HUDEP-2 (cell line): Measurements from ENCODE around the gene SPATA32.
A peak's percentile ranks its signal among the peaks of the same experiment; 100 is the strongest.

Experiments
- DNase-seq, 76 experiments: peaks; one replicate each; lab custom pipeline; 2025; ENCODE audit not compliant: unreplicated experiment in 76 of 76; lab: John Stamatoyannopoulos, UW

Gene SPATA32

DNA sequence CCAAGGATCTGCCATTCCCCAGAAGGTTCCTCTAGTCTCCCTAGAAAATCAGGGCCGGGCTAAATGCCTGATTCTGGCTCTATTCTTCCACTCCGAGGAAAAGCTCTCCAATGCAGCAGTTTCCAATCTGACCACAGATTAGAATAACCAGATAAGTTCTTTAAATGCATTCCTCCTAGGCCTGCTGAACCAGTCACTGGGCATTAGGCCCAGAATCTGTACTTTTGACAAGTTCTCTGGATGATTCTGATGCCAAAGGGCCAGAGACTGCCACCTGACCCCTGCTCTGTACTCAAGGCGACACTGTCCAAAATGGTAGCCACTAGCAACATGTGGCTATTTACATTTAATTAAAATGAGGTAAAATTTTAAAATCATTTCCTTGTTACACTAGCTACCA is 32.6 kb upstream of the SPATA32 start:
- DNase-seq: peak in 2 of 76 experiments; percentile 3 to 7

DNA sequence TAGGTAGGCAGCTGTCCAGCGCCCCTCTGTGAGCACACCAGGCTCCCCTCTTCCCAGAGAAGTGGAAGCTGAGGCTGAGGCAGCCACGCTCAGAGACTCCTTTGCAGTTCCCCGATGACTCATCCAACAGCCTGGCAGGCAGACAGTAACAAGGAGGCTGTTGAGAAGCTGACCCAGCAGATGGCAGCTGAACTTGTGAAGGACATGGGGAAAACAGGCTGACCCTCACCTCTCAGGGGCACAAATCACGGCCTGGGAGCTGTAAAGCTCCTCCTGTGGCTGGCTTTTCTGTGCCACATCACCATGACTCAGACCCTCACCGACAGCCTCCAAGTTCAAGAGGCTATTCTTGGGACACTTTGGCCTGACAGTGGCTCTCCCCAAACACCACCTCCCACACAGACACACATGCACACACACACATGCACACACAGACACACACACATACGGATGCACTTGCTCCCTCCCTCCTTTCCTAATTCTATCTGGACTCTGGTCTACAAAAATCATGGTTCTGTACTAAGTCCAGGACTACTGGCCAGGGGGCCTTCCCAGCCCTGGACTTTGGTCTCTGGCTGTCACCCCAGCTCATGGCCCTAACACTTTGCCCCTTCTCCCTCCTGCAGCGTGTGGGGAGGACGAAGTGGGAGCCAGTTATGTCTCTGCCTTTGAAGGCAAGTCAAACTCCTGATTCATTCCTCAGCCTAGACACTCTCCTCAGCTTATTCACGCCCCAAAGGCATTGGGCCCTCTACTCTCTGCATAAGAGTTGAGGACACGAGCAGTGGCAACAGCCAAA is 31.7 kb upstream of the SPATA32 start:
- peak in 36 of 76 experiments; percentile 5 to 59 (median 21) for DNase-seq

DNA sequence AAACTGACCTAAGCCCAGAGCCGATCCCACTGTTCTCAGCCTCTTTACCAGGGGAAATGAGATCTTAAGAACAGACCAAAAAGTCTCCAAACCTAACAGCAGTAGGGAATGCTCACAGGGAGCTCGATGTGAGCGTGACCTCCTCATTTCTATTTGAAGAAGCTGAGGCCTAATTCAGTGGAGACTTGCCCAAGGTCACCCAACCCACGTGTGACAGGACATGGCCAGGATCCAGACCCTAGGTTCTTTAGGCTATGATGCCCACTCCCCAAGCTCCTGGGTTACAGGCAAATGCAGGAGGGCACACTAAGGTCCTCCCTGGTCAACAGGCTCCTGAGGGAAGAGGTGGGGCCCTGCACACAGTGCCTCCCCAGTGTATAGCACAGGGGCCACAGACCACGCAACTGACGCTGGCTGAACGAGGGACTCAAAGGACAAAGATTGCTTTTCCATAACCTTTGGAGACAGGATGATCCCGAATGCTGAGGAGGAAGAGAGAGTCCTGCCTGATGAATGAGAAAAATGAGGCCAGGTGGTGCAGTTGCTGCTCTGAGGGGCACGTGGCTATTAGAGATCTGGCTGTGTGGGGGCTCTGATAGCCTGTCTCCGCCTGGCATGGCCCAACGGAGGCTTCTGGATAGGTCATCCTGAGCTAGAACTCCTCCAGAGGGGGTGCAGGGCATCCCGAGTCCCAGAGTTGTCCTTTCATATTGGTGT is 31.0 kb upstream of the SPATA32 start:
- DNase-seq: no peak

DNA sequence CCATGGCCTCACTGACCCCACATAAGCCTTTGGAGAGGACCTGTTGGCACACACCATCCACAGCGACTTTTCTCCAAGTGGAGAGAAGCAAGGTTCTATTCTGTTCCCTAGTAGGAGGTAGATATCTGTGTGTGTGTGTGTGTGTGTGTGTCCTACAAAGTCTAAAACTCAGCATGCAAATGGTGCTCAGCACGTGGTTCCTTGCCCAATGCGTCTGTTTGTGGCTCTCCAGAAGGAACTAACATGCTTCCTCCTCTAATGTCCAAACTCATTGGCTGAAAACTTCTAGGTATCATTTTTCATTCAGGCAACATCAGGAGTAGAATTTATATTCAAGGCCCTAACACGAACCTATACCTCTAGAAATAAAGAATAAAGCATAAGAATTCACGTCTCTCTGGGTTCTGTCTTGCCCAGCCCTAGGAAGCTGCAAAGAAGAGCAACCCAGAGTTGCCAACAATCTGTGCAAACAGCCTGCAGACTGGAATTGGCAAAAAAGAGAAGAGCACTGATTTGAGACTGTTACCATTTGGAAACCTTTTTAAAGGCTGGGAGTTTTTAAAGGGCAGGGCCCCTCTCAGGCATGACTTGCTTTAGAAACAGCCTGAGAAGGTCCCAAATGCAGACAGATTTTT is 29.4 kb upstream of the SPATA32 start:
- no peak for DNase-seq

DNA sequence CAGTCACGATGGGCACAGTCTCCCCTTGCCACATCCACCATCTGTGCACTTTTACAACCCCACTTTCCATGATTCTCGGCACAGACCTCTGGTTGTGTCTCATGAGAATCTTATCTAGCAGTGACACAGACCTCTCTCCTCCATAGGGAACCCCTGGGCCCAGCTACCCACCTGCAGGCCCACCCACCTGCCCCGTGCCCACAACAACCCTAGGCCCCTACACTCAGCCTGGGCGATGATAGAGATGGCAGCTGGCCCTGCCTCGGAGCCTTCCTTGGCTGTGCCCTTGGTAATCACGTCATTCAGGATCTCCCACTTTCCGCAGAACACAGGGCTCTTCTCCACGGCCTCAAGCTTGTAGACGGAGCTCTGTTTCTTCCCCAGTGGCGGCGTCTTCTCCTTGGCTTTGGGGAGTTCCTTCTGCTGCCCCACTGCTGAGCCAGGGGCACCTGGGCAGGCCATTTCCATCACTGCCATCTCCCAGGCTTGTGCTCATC is 28.4 kb upstream of the SPATA32 start:
- DNase-seq: no peak

DNA sequence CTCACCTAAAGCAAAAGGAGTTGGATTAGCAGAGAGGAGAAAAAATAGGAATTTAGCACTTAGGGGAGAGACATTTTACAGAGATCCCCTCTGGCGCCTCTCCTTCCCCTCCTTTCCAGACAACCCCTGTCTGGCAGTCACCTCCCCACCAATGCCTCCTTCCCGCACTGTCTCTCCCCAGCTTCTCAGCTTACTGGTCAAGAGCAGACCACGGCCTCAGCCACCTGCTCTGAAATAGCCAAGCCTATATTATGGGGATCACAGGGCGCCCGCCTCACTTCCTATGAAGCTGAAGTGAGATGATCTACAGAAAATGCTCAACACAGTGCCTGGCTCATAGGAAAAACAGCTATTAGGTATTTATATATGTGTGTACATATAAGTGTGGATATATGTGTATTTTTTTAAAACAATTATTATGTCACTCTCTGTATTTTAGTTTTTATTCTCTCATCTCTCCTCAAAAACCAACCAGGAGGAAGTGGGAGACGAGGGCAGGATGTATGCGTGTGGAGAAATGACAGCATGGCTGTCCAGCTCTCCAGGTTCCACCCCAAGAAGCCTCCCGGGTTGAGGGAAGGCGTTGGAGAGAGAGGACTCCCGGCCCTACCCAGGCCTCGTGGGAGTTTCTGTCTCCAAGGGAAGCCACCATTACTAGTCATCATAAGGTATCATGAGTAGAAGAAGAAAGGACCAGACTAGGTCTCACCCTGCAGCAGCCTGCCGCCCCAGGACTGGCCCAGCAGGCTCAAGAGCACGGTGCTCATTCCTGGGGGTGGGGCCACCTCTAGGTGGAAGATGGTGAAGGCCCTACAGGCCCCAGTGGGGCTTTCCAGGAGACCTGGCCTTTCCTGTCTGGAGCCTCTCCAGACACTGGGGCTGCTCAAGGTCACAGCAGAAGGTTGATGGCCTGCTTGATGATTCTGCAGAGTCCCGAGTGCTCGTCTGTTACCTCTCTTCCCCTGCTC is 27.7 kb upstream of the SPATA32 start:
- DNase-seq: no peak

DNA sequence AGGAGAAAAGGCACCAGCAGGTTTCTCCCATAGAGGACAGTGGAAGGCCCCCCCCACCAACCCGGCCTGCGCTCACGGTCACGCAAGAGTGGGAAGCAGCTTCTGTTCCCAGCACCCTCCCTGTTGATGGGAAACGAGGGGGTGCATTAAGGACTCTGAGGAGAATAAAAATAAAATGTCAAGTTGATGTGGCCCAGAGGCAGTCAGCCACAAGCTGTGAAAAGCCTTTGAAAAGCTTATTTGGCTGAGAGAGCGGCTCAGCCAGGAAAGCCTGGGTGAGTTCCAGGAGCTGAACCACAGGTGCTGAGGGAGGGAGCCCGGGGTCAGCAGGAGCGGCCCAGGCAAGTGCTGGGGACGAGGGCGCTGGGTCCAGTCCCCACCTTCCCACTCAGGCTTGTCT is 26.9 kb upstream of the SPATA32 start:
- DNase-seq: no peak

DNA sequence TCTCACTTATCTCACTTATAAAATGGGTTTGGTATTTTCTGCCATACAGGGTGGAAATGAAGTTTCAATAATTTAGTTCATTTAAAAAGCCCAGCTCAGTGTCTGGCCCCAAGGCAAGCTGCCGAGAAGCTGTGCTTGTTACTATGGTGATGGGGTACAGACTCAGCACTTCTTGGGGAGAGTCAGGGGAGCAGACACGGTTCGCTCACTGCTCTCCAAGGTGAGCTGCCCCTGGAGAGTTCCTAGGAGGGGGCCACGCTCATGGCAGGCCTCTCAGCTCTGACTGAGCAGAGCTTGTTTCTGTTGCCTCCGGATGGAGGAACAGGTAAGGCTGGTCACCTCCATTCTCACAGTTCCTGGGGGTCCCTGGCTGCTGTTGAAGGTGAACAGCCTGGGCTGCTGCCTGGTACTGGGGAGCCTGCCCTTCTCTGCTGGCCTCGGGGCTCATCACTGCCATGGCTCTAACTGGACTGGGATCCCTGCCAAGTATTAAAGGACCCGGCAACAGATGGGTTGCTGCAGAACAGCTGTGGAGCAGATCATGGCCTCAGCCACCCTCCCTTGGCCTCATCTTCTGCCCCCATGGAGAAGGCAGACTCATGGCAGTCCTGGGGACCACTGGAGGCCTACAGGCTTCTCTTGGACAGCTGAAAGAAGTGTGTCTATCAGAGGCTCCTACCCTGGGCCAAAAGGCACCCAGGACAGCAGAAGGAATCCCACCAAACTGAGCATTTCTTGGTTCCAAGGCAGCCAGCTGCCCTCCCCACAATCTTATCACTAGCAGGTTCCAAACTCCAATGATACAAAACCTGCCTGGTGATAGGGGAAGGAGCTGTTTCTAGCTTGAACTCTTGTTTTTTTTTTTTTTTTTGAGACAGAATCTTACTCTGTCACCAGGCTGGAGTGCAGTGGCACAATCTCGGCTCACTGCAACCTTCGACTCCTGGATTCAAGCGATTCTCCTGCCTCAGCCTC is 25.9 kb upstream of the SPATA32 start:
- DNase-seq: peak in 9 of 76 experiments; percentile 5 to 47 (median 25)

DNA sequence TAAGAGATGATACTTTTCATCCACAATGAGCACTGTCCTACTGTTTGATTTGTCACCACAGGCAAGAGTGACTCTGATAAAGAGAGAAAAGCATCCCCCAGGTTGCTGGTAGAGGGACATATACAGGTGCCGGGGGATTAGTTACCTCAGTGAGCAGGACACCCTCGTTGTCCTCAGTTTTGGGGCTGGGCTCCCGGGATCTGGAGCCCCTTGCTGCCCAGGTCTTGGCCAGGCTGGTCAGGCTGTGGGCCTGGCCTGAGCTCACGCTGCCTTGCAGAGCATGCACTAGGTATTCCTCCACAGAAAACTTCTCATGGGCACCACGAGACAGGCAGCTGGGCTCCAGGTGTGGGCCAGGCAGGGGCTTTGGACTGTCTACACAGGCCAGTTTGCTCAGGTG is 24.4 kb upstream of the SPATA32 start:
- no peak for DNase-seq

DNA sequence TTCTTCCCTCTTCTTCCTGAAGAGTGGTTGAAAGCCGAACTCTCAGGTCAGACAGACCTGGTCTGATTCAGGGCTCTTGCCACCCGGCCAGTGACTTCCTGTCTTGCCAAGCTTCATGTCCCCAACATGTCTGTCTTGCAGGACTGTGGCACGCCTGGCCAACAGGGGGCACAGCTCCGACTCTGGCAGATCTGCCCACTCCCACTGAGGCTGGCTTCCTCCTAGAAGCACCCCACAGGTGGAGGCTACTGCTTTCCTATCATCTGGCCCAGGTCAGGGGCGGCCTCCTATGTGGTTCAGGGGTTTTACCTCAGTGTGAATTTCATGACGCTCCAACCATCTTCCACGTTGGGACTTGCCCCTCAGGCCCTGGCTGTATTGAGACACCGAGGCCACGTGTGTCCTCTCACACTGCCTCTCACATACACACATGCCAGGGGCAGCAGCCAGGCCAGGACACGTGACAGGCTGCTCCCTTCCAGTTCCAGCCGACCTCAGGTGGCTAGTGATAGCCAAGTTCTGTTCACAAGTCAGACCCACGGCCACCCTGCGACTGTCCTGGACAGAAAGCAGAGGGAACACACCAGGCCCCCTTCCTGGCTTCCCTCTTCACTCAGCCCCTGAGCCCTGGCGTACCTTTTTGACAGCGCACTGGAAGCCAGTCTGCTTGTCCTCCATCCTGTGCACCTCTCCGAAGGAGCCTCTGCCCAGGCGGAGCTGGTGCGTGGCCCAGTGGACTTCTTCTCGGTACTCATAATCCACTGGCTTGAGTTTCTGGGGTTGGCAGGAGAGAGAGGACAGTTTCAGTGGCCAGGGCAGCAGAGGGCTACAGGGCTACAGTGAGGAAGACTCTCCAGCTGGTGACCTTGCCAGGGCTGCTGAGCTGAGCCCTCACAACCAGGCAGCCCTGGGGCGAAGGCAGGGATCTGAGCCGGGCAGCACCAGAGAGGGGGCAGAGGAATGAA is 22.6 kb upstream of the SPATA32 start:
- peak in 12 of 76 experiments; percentile 4 to 41 (median 18) for DNase-seq

DNA sequence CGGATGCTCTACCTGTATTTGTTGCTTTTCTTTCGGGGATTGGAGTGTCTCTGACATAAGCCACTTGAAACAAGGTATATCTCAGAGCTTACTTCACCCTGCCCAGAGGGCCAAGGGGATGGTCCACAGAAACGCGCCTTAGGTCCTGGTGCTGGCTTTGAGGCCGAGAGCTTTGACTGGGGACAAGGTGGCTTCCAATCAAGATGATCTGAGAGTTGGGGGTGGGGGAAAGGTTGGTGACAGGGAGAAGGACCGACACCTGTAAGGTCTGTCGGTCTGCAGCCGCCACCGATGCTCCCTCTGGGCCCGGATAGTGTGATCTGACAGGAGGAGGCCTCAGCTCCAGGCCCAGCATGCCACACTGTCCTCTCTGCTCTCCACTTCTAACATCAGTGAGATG is 21.8 kb upstream of the SPATA32 start:
- no peak for DNase-seq

DNA sequence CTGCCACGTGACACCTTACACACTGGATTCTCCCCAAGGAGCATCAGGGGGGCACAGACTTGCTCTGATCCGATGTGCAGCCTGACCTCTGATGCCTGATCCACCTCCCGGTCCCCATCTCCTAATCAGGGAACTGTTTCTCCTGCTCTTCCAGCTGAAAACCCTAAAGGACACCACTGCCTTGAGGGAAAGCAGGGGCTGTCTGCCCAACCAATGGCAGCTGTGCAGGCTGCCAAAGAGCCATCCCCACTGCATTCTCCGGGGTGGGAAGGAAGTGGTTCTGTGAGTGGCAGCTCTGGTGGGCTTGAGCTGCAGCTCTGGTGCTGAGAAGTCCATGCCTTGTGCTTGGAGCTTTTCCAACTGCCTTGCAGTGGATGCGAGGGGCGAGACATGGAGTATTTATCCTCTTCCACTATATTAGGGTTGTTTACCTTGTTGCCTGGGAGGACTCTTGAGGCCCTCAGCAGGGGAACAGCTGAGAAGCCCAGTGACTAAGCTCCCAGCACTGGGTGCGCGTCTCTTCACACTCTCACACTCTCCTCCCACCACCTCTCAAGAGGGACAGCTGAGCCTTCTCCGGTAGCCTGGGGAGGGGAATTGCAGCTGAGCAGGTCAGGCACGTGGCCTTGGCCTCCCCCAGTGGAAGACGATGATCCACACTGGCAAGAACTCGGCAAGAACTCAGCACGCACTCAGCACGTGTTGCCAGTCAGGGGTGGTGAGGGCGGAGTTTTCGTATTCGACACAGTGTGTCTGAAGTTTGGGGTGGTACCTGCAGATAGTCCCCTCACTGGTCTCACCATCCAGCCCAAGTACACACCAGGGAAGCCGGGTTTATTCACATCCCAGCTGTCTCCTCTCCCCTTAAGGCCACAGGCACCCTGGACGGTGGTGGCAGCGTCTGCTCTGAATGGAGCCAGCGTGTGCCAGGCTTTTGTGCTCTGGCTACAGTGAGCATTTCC is 21.1 kb upstream of the SPATA32 start:
- DNase-seq: no peak

DNA sequence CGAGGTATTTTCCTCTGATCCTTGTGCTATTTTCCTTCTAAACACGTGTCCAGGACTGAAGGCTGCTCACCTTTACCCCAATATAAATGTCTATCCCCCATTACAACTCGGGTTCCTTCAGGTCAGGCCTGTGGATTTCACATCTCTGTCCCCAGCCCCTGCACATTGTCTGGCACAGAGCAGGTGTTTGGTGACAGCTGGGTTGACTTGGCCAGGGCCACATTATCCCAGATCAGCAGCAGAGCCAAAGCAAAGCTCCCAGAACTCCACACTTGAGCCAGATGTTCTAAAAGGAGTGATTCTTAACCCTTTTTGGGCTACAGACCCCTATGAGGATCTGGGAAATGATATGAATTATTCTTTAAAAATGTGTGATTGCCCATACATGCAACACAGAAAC is 18.0 kb upstream of the SPATA32 start:
- DNase-seq: no peak

DNA sequence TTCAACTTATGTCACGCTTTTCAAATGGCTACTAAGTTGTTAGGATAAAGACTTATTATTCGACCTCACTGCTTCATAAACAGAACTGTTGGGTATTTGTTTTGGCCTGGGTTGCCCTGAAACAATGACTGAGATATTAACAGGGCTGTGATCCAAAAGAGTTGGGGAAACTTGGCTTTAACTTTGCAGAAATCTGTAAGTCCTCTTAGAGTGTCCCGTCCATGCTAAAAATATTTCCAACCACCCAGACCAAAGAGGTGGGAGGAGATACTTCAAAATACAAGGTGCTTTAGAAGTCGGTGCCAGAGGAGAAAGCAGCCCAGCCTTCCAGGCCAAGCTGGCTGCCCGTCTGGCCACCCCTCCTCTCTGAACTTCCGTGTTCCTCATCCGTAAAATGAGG is 16.1 kb upstream of the SPATA32 start:
- DNase-seq: no peak

DNA sequence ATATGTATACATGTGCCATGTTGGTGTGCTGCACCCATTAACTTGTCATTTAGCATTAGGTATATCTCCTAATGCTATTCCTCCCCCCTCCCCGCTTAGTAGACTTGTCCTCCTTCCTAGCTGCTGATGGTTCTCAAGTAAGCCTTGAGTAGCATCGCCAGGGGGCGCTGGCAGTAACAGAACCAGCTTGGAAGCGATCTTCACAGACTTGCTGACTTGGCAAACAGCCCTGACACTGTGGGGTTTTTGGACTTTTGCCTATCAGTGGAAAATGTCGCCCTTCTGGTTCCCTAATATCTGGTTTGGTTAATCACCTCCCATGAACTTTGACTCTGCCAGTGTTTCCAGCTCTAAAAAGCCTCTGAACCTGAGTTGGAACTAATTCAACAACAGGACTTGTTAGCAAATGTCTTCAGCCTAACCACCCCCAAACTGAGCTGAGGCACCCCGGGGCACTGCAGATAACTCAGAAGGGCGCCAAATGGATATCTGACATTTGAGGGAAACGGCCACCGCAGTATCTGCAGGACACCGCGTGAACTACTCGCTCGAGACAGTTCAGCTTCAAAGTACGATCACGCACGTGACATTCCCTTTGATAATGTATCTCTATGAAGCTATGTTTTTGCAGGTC is 15.4 kb upstream of the SPATA32 start:
- DNase-seq: peak in 75 of 76 experiments; percentile 15 to 95 (median 89)

DNA sequence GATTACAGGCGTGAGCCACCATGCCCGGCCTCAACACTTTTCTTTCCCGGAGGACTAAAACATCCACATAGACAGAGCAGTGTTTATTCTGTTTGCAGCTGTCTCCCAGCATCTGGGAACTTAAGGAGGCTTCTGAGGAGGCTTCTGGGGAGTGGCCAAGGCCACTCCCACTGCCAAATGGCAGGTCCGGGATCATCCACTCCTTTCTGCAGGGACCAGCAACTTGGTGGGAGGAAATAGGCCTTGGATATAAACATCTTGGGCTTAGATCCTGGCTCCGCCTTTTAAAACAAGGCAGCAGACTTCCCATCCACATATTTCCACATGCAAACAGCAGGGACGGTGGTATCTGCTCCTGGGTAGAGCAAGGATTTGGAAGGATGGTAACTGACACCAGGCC is 14.1 kb upstream of the SPATA32 start:
- DNase-seq: no peak
